ELF-1 (cell line): ENCODE results near the gene NUCB2.
"Not testable (repeated sequence)": the region's sequence is repeated elsewhere in the genome, so short reads cannot be mapped to it uniquely, and the experiment has no call there.

Experiments
- DNase-seq: peaks from one replicate; pipeline ENCODE4 v3.0.0-alpha.2; 2016; ENCODE audit warnings: low read depth, low spot score

NUCB2 gene

GRCh38 chr11:17268500-17268899 lies 8.0 kb upstream of the NUCB2 start:
- not testable (repeated sequence) for DNase-seq

- DNase-seq, result no peak
These were observed 7.6 kb upstream of the NUCB2 start for GRCh38 chr11:17268902-17269301.

GRCh38 chr11:17272801-17273200 lies 3.7 kb upstream of the NUCB2 start:
- no peak for DNase-seq

- DNase-seq, result no peak
These were observed 3.3 kb upstream of the NUCB2 start for GRCh38 chr11:17273211-17273610.

GRCh38 chr11:17273668-17274282 lies 2.8 kb upstream of the NUCB2 start:
- DNase-seq, result peak; percentile 81

- DNase-seq, result no peak
These were observed 921 bp upstream of the NUCB2 start for GRCh38 chr11:17275400-17276235.

GRCh38 chr11:17277024-17277584 lies 565 bp downstream of the NUCB2 start:
- DNase-seq, result no peak

- DNase-seq, result no peak
These were observed 4.1 kb downstream of the NUCB2 start for GRCh38 chr11:17280494-17281127.

- DNase-seq, result no peak
These were observed 9.8 kb downstream of the NUCB2 start for GRCh38 chr11:17286332-17286731.

GRCh38 chr11:17287058-17287457 lies 10.5 kb downstream of the NUCB2 start:
- no peak for DNase-seq

- DNase-seq, result no peak
These were observed 15.2 kb downstream of the NUCB2 start for GRCh38 chr11:17291710-17292109.

- DNase-seq, result no peak
These were observed 16.8 kb downstream of the NUCB2 start for GRCh38 chr11:17293311-17293710.

- DNase-seq, result no peak
These were observed 17.5 kb downstream of the NUCB2 start for GRCh38 chr11:17294033-17294432.

GRCh38 chr11:17296852-17297559 lies 20.5 kb downstream of the NUCB2 start:
- DNase-seq, result no peak

GRCh38 chr11:17298302-17298701 lies 21.8 kb downstream of the NUCB2 start:
- no peak for DNase-seq

- no peak for DNase-seq
These were observed 23.8 kb downstream of the NUCB2 start for GRCh38 chr11:17300372-17300771.

- no peak for DNase-seq
These were observed 37.1 kb downstream of the NUCB2 start for GRCh38 chr11:17313349-17314231.

- no peak for DNase-seq
These were observed 37.7 kb downstream of the NUCB2 start for GRCh38 chr11:17314232-17314547.

GRCh38 chr11:17314904-17315426 lies 38.4 kb downstream of the NUCB2 start:
- DNase-seq, result no peak

GRCh38 chr11:17328871-17329494 lies 52.4 kb downstream of the NUCB2 start:
- DNase-seq, result peak; percentile 6
